Measurements from ENCODE around the gene ZNF385A.

DNA sequence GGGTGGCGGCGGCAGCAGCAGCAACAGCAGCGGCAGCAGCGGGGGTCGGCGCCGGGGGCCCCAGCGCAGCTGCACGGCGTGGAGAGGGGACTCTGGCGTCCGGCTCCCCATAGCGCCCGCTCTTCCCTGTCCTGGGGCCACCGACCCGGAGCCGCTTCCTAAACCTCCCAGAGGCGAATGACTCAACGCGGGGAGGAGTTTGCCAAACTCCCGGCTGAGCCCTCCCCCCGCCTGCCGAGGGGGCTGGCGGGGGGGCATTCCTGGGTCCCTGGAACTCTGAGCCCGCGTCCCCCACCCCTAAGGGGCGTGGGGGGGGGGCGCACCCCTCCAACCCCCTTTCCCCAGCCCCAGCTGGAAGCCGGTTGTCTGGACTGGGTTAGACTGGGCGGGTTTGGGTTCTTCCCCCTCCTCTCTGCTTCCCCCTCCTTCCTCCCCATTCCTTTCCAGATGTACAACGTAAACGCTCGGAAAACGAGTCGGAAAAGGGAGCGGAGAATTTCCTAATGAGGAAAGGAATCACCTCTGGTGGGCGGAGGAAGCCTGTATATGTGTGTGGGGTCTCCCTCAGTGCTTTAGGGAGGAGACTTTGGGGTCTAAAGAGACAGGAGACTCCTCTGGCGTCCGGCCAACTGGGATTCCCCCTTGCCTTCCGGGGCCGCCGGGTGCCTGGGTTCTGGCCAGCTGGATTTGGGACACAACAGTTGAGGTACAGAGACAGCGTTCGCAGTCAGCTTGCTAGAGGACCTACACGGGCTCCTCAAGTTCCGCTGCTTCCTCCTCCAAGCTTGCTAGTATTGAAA is 34.8 kb upstream of the ZNF385A start, which contains the start of gene ITGA5:
- TF ChIP-seq CTCF (IDR thresholded peaks at IDR 0.05; ENCODE audit: low read depth, low read length, poor library complexity, severe bottlenecking) (no peak), EZH2phosphoT487 (IDR thresholded peaks at IDR 0.05; ENCODE audit: borderline replicate concordance, low read length) (peak; percentile 37; the same call in 1 of the 2 replicates)

All from DOHH2 (cell line).